GM19467 (cell line): ENCODE data around the gene POLR3A.
"Not testable (repeated sequence)": the region's sequence is repeated elsewhere in the genome, so short reads cannot be mapped to it uniquely, and the experiment has no call there.

Experiments used
- ATAC-seq: cut with Tn5 transposase; IDR thresholded peaks from one replicate; pipeline ENCODE4 v1.9.1; 2021; ENCODE audit warnings: mild to moderate bottlenecking, moderate library complexity; ENCODE audit not compliant: unreplicated experiment

Gene POLR3A

DNA sequence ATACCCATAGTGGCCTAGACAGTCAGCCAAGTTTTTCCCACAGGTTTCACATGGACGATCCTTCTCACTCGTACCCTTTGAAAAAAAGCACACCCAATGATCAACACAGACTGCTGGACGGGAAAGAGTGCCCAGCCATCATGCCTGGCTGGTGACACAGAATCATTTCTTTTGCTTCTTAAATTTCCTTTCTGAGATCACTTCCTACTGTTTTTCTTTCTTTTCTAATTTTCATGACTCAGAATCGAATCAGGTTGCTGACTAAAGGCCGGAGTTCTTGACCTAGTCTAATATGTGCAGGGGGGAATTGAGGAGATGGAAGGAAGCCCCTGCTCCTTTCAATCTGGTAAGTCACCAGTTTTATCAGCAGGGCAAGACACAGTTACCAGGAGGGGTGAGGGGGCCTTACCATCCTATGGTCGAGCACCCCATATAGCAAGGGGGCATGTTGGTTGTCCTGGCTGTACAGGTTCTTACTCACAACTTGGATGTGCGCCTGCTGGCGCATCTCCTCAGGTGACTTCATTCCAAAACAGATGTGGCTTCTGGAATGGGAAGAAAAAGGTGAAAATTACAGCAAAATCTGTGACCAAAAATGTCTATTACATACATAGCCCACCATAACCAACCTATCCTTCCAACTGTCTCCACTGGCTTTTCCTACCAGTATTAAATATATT lies 3.5 kb downstream of the POLR3A start:
- no peak for ATAC-seq

DNA sequence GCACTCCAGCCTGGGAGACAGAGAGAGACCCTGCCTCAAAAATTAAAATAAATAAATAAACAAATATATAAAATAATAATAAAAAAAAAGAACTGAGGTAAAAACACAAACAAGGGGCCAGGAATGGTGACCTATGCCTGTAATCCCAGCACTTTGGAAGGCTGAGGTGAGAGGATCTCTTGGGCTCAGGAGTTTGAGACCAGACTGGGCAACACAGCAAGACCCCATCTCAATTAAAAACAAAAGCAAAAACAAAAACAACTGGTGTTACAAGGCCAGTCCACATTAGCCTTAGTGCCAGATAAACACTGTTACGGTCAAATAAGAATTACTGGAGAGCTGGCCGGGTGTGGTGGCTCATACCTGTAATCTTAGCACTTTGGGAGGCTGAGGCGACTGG lies 5.6 kb downstream of the POLR3A start:
- ATAC-seq = no peak

DNA sequence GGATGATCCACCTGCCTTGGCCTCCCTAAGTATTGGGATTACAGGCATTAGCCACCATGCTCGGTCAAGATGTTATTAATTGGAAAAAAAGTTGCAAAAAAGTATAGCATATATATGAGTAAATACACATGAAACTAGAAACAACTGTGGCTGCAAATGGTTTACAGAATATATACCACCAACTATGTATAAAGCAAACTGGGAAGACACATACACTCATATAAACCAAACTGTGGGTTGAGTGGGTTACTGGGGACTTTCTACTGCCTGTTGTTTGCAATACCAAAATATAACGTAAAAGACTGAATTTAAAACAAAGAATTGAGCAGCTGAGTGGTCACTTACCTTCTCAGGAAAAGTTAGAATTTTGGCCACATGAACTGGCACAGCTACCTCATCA lies 8.1 kb downstream of the POLR3A start:
- no peak for ATAC-seq

DNA sequence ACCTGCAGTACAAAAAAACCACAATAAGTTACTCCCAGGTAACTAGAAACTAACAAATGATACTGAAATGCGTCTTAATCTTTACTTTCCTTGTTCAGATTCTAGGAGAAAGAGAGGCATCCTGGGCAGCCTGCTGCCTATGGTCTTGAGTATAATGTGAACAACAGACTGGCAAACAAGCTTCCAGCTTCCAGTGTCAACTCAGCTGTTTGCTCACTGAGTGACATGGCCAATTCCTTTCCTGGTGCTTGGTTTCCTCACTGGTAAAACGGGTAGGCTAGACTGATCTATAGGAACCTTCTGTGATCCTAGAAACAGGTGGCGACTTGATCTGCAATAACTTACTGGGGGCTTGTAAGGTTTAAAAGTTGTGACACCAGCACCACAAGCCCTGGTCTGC lies 10.1 kb downstream of the POLR3A start:
- ATAC-seq = no peak

DNA sequence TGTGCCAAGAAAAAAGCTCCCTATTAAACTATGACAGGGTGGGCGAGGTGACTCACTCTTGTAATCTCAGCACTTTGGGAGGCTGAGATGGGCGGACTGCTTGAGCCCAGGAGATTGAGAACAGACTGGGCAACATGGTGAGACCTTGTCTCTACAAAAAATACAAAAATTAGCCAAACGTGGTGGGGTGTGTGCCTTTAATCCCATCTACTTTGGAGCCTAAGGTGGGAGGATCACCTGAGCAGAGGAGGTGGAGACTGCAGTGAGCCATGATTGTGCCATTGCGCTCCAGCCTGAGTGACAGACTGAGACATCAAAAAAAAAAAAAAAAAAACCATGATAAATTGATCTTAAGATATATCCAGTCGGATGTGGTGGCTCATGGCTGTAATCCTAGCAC lies 11.5 kb downstream of the POLR3A start:
- no peak for ATAC-seq

DNA sequence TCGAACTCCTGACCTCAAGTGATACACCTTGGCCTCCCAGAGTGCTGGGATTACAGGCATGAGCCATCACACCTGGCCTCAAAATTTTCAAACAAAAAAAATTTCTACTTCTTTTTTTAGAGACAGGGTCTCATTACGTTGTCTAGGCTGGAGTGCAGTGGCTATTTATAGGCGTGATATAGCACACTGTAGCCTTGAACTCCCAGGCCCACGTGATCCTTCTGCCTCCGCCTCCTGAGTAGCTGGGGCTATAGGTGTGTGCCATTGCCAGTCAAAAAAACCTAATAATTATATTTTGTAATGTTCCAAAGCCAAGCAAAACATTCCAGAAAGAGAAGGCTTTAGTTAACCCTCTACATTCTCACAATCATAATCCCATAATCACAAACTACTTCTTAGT lies 13.8 kb downstream of the POLR3A start:
- no peak for ATAC-seq

DNA sequence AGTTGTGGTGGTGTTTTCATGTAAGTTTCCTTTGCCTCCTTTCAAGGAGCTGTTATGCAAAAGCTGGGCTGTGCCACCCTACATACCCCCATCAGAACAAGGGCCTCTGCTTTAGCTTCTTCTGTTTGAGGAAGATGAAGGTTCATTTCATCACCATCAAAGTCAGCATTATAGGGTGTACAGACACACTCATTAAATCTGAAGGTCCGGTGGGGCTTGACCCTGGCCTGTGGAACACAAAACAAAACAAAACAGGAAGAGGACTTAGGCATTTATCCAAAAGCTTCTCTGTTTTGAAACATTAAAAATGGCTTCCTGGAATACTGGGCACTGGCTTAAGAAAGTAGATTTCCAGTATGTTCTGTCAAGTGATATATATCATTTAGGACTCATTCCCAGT lies 15.8 kb downstream of the POLR3A start:
- ATAC-seq = no peak

DNA sequence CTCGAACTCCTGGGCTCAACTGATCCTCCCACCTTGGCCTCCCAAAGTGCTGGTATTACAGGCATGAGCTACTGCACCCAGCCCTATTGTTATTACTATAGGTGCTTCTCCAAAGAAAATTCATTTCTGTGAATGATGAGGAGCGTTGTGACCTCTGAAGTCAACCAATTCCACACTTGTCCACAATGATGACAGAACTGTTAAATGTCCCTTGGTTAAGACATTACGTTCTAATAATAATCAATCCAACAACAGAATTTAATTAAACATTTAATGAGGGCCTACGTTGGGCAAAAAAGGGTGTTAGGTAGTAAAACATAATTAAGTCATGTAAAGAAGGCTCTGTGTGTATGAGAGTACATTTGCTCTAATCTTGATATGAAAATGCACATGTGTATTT lies 18.2 kb downstream of the POLR3A start:
- no peak for ATAC-seq

DNA sequence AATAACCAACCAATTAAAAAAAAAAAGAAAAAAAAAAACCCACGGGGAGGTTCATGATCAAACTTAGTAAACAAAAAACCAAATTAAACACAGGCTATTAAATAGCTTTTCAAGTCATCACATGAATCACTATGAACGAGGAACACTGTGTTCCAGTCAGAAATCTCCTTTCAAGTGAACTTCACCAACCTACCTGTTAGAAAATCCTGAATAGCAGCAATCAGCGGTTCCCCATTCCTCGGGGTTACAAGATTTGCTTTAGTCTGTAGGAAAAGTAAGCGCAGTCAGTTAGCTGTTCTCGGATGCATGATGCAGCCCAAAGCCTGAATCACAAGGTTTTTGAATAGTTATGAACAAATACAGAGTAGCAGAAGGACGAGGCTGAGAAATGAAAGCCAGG lies 19.0 kb downstream of the POLR3A start:
- ATAC-seq = no peak

DNA sequence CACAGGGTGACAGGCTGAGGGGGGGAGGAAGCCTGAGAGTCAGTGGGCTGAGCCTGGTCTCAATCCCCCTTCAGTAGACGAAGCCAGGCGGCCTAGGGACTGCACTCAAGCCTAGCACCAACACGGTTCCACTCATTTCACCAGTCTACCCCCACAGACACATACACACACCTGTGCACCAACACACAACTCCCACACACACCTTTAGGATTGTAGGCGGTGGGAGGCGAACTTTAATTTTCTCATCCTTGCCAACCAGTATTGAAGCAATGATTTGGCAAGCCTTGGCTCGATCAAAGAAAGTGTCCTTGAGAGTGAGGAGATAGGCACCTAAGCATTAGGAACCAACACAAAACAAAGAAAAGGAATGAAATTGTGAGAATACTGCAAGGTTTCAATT lies 19.7 kb downstream of the POLR3A start:
- ATAC-seq = no peak

DNA sequence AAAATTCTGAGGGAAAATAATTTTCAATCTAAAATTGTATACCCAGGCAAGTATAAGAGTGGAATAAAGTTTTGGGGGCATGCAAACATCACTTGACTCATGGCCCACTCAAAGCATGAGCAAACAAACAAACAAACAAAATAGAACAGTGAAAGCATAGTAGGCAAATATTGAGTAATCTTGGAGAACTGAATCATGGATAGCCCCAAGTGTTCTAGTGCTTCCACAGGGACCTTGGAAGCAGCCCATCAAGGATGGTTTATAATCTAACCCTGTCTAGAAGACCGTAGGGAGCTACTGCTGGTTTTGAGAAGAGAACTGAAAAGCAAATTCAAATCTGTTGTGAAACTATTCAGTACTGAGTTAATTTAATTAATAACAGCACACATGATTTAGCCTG lies 22.1 kb downstream of the POLR3A start:
- ATAC-seq = no peak

DNA sequence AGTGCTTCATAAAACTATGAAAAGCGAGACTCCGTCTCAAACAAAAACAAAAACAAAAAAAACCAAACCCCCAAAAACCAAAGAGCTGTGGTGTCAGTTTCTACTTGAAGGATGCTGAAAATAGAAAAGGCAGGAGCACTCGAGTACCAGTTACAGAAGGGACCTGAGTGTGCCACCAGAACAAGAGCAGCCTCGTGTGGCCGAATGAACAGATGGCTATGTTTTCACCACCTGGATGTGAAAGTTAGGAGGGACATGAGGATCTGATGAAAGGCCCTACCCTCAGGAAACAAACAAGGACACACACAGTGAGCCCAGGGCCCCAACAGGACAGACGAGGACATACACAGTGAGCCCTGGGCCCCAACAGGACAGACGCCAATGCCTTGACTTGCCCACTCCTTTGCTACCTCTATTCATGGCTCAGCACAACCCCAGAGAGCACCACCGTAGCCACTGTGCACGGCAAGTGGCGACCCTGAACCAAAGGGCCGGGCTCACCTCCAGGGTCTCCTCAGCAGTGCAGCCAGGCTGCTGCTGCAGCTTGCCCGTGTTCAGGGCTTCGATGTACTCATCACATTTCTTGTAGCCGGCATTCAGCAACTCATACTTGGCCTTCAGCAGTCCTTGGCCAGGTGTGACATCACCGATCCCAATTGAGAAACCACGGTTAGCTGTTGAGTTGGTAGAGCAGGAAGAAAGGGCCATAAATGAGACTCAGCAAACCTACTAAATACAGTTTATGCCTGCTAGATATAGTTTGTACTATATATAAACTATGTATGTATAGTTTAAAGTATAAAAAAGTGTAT lies 24.9 kb downstream of the POLR3A start:
- ATAC-seq = no peak

DNA sequence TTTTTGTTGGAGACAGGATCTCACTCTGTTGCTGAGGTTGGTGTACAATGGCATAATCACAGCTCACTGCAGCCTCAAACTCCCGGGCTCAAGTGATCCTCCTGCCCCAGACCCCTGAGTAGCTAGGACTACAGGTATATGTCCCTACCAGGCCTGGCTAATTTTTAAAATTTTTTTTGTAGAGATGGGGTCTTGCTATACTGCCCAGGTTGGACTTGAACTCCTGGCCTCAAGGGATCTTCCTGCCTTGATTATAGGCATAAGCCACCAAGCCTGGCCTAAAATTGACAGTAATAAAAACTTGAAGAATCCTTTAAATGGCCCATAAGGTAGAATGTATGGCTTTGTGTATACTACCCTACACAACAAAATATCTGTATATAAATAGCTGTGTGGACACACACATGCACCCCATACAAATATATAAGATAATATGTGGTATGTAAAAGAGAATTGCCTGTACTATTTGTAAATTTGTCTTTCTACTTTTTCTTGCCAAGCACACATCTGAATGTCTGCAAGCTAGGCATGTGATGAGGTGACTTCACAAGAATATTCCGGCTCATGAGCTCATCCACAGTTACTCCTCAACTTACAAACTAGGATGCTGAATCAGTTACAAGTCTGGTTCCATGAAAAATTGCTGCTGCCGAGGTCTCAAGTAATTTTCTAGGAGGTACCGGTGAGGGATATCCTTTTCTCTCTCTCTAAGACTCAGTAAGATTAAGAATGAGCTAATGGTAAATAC lies 26.6 kb downstream of the POLR3A start:
- ATAC-seq = no peak

DNA sequence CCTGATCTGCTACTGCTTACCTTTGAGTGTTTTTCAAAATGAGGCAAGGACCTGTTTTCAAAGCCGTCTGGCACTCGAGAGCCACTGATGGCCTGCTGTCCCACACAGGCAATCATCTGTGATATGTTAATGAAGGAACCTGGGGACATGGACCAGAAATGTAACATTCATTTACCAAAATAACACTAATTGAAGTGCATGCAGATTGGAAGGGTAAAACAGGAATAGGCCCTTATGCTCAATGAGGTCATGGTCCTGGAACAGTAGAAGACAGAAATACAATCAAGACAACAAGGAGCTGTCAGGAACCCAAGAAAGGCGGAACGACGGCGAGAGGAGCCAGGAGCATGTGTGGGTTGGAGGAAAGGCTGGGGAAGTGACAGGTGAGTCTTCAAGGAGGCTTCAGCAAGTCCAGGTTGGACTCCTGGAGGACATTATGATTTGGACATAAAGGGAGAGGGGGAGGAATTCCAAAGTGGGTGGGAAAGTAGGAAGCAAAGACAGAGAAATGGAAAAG lies 28.3 kb downstream of the POLR3A start:
- no peak for ATAC-seq

DNA sequence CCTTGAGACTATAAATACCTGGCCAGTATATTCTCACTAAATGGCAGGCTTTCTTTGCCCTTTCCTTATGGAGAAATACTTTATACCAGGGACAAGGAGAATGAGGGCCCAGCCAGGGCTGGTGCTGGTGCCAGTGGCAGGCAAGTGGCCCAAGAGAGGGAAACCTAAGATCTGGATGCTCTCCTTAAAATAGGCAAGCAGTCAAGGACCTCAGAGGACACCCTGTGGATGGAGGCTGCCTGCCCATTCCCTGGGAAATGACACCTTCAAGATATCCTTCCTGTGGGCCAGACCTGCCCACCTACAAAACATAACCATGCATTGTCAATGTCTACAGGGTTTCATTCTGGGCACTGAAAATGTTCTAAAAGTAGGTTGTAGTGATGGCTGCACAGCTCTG lies 29.1 kb downstream of the POLR3A start:
- ATAC-seq = no peak

DNA sequence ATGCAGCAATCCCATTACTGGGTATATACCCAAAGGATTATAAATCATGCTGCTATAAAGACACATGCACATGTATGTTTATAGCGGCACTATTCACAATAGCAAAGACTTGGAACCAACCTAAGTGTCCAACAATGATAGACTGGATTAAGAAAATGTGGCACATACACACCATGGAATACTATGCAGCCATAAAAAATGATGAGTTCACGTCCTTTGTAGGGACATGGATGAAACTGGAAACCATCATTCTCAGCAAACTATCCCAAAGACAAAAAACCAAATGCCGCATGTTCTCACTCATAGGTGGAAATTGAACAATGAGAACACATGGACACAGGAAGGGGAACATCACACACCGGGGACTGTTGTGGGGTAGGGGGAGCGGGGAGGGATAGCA lies 30.5 kb downstream of the POLR3A start:
- not testable (repeated sequence) for ATAC-seq

DNA sequence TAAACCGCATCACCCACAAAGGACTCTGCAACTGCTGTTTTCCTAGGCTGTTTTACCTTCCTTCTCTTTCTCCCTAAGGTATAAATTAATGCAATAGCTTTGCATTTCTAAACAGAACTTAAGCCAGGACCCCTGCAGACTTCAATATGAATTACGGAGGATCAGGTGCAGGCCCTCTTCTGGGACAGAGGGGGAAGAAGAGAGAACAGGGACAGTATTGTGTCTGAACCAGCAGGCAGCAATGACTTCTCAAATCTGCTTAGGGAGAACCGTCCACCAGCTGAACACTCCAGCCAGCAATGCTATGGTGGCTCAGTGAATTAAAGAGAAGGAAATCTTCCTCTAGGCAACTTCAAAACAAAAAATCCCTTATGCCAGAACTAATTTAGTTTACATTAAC lies 35.7 kb downstream of the POLR3A start:
- ATAC-seq = no peak

DNA sequence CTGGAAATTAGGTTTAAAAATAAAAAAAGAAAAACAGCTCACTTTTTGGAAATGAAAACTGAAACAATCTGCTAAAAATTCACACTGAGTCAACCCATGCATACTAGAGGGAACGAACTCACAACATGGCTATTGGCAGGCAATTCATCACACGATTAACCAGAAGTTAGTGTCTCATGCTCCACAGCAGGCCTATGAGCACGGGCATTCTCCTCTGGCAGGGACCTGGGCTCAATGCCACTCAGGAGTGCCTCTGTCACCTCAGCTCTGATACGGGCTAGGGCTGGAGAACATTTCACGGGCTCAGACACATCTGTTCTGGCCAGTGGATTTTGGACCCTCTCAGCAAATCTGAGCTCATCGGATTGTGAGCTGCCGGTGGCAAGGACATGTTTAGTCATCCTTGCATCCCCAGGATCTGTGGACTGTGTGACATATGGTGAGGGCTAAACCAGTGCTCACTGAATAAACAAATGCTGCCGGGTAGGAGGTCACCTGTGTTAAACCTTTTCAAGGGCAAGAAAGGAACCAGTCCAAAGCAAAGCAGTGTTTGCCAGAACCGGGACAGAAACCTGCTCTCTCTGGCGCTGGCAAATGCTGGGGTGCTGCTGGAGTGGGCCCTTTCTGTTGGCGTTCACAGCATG lies 40.1 kb downstream of the POLR3A start:
- ATAC-seq = no peak

DNA sequence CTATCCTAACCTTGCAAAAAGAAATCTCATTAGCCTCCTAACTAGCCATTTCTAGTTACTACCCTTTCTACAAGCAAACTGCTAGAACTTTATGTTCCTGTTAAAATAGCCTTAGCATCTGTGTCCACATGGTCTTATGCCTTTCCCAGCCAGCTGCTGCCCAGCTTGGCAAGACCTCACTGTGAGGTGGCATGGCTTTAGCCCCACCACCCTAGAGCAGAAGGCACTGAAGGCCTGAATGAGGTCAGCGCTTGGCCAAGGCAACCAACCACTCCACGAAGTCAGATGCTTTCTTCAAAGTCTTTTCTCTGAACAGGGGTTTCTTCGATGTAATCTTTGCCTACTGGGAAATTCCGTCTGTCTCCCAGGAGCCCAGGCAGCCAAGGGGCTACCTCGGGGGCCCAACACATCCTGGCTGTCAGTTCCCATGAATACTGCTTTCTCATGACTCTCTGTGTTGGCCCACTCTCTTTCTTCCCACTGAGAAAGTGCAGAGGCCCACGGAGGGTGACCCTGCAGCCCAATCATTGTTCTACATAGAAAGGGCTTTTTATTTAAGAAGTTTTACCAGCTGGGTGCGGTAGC lies 41.6 kb downstream of the POLR3A start:
- no peak for ATAC-seq

DNA sequence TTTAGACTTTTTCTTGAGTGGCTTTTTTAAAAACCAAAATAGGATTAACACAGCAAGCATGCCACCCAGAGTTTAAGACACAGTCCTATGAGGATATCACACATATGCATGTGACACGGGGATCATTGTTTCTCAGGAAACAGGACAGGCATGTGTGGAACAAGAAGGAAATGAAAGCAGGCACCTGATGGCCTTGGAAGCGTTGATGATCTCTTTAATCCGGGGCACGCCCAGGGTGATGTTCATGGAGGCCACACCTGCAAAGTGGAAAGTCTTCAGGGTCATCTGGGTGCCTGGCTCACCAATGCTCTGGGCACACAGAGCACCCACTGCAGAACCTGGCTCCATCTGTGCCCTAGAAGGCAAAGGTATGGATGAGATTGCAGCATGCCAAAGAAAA lies 44.3 kb downstream of the POLR3A start:
- no peak for ATAC-seq
